Left renal pelvis (tissue), 4 donors: ENCODE results near the gene ITSN1. TPM values are rescaled to one million over a fixed set of nuclear protein-coding genes. Genes with fewer than 3 reads are reported as not detected.
"Not testable (repeated sequence)": the region's sequence is repeated elsewhere in the genome, so short reads cannot be mapped to it uniquely, and the experiment has no call there.

ENCODE experiments used
- DNase-seq, 4 donors: peaks; one replicate each; pipeline ENCODE4 v3.0.0-alpha.2; 2013; ENCODE audit warnings: low read depth in 4 of 4, low spot score in 3 of 4
- polyA plus RNA-seq, 4 donors: library from polyadenylated mRNA; unstranded; fragments of 120-200 nt; gene quantifications; one replicate each; pipeline ENCODE4 v1.2.1, GENCODE V29; 2013; ENCODE audit not compliant: insufficient read length in 4 of 4

ITSN1 gene
- polyA plus RNA-seq, 4 donors, result 43.8 to 55.8 (median 49.2) TPM

DNA sequence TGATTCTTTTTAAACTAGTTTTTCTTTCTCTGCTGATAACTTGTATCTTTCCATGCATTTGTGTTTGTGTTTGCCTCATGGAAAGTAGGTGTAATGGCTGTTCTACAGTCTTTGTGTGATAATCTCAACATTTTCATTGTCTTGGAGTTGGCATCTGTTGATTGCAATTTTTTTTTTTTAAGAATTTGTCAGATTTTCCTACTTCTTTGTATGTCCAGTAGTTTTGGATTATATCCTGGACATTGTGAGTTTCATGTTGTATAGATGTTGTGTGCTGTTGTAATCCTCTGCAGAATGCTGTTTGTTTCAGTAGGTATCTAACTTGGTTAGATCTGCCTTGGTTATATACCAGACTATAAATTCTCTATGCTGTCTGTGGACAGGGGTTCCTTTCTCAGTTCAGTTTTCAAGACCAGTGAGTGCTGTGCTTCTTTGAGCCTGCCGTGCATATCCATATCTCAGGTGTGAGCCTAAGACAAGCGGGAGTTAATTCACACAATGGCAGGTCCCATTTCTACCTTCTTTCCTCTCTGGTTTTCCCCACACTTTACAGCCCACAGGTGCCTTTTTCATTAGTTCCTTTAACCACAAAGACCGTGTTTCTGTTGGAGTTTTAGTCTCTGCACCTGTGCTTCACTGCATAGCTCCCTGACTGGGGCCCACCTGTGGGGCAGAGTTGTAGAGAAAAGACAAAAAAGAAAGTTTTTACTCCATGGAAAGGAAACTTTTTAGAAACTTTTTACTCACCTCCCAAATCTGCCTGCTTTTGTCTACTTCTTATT lies 69.9 kb downstream of the ITSN1 start:
- no peak for DNase-seq

GRCh38 chr21:33721081-33721480 lies 78.8 kb downstream of the ITSN1 start:
- no peak for DNase-seq

- not testable (repeated sequence) for DNase-seq
Observed at GRCh38 chr21:33729139-33729538, 86.8 kb downstream of the ITSN1 start.

GRCh38 chr21:33729641-33730040 lies 87.3 kb downstream of the ITSN1 start:
- DNase-seq, result no peak

DNA sequence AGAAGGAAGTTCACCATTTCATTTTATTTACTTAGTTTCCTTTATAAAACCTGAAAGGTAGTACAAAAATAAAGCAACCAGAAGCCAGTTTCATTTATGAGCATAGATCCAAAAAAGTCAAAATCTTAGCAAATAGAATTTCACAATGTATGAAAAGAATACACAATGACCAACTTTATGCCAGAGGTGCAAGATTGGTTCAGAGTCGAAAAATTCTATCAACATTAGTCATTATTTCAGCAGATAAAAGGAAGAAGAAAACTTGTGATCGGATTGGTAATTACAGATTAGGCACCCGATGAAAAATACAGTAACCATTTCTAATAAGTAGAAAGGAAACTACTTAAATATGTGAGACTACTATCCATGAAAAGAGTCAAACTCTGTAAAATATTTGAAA lies 89.1 kb downstream of the ITSN1 start:
- no peak for DNase-seq

GRCh38 chr21:33732038-33732437 lies 89.7 kb downstream of the ITSN1 start:
- DNase-seq, result no peak

- no peak for DNase-seq
Observed at GRCh38 chr21:33733601-33734000, 91.3 kb downstream of the ITSN1 start.

- DNase-seq, result no peak
Observed at GRCh38 chr21:33734291-33734690, 92.0 kb downstream of the ITSN1 start.

DNA sequence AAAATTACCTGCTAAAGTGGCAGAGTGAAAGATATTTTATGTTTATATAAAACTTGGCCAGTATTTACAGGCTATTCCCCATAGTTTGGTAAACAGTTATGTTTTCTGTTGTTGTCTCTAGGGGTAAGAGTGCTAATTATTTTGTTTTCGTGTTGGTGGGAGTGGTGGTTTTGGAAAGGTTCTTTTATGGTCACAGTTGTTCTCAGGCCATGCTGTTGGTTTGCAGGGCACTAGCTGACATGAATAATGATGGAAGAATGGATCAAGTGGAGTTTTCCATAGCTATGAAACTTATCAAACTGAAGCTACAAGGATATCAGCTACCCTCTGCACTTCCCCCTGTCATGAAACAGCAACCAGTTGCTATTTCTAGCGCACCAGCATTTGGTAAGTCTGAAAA lies 92.5 kb downstream of the ITSN1 start:
- DNase-seq, result no peak

DNA sequence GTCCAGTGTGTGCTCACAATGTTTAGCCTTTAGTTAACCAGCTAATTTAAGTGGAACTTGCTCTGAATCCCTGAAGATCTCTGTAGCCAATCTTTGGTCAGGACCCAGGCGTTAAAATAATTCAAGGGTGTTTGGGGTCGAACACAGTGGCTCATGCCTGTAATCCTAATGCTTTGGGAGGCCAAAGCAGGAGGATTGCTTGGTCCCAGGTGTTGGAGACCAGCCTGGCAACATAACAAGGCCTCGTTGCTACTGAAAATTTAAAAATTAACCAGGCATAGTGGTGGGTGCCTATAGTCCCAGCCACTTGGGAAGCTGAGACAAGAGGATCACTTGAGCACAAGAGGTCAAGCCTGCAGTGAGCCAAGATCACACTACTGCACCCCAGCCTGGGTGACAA lies 94.3 kb downstream of the ITSN1 start:
- no peak for DNase-seq

GRCh38 chr21:33739701-33740100 lies 97.4 kb downstream of the ITSN1 start:
- no peak for DNase-seq

- no peak for DNase-seq
Observed at GRCh38 chr21:33747420-33747819, 105.1 kb downstream of the ITSN1 start.

- DNase-seq, result no peak
Observed at GRCh38 chr21:33748903-33749302, 106.6 kb downstream of the ITSN1 start.

- no peak for DNase-seq
Observed at GRCh38 chr21:33750017-33750416, 107.7 kb downstream of the ITSN1 start.

- DNase-seq, result no peak
Observed at GRCh38 chr21:33751120-33751519, 108.8 kb downstream of the ITSN1 start.

DNA sequence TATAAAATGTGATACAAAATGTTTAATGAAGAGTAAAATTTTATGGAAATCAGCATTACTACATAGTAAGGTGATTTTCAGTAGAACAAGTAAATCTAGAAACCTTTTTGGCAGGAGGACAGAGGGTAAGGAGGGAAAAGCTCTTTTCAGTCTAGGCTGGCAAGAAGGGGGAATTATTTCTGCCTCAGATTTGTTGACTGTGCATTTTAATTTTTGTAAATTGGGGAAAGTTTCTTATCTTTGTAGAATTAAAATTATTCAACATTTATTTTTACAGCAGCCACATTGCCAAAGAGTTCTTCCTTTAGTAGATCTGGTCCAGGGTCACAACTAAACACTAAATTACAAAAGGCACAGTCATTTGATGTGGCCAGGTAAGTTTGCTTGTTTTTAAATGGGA lies 109.2 kb downstream of the ITSN1 start:
- DNase-seq, result no peak

DNA sequence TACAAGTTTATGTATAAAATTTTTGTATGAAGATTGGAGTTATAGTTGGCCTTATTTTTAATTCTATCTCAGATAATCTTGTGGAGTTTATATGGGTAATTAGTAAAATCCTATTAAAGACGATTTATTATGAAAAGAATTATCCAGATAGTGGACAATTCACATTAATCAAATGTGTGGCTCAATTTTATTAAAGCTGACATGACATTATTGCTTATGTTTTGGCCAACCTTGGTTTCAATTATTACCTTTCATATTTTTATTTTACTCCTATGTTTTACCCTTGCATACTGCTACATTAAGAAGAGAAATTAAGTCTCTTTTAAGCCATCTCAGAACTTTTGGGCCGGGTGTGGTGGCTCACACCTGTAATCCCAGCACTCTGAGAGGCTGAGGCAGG lies 110.0 kb downstream of the ITSN1 start:
- DNase-seq, result no peak

DNA sequence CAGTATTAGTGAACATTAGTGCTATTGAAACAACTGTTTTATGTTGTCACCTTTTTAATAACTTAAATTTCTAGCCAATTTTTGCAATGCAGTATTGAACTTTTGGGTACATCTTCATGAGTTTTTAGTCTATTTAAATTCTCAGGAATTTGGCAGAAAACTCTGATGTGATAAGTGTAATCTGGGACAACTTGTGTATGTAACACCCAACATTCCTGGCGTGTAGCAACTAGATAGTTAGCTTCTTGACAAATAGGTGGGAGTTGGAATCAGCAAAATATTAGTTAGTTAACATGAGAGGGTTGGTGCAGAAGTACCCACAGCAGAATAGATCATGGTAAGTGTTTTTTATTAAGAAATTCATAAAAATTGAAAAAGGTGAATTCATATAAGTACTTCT lies 111.6 kb downstream of the ITSN1 start:
- no peak for DNase-seq

DNA sequence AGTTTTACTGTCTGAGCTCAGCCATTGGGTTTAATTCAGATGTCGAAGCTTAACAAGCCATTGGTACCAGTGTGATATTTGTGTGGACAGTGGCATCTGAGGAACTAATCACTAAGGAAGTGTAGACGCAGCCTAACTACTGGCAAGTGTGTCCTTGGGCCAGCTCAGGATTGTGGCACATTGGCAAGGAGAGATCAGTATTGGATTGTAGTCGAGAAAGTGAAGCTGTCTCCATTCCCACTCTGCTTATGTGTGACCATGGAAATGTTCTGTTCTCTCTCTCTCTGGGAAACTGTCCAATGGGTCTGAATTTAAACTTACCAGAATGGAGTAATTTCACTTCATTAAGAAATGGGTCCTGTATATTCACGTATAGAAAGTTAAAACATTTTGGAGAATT lies 112.2 kb downstream of the ITSN1 start:
- DNase-seq, result no peak

DNA sequence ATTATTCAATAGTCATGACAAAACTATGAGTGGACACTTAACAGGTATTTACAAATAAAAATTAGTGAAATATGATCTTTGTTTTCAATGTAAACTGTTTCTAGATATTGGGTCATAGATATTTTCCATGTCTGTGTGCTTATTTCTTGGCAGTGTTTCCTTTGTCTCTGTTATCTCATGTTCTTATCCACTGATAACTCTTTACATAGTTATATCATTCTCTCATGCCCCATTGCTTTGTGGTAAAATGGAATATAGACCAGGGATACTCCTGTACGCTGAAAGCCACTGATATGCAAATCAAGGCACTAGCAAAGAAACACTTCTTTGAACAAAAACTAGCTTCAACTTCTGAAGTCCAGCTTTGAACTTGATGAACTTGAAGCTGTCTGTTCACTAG lies 113.1 kb downstream of the ITSN1 start:
- no peak for DNase-seq

DNA sequence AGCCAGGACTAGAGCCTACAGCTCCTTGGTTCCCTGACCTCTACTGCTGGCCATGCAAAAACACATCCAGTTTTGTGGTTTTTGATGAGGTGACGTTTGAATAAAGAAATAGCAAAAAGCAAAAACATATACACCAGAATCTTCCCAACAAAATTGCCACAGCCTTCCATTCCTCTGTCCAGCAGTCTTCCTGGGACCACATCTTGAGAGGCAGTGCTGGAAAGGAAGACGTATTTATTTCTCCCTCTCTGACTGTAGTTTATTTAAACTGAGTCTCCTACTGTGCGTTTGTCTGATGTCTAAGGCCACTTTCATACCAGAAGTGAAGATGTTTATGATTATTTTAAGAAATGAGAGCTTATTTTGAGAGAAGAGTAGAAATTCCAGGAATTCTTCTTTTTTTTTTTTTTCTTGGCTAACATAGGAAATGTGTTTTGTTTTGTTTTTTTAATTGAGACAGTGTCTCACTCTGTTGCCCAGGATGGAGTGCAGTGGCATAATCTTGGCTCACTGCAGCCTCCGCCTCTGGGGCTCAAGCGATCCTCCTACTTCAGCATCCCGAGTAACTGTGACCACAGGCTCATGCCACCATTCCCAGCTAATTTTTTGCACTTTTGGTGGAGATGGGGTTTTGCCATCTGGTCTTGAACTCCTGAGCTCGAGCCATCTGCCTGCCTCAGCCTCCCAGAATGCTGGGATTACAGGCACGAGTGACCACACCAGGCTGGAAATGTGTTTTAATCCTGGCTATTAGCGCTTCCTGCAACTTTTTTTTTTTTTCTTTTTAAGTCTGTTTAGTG lies 118.5 kb downstream of the ITSN1 start:
- no peak for DNase-seq

- DNase-seq, result peak in 3 of 4 donors; percentile 18 to 36 (median 31)
Observed at GRCh38 chr21:33761441-33762036, 119.2 kb downstream of the ITSN1 start.
